Hepatocyte (in vitro differentiated cells): ENCODE measurements around the gene FOXF2.

Experiments
- EZH2phosphoT487 ChIP-seq: fragments of 200-600 bp; sonication (generic); IDR thresholded peaks from one replicate; pipeline ENCODE4 v1.6.1; 2018; ENCODE audit warnings: antibody characterized with exemption, mild to moderate bottlenecking, low read depth, moderate library complexity; ENCODE audit not compliant: unreplicated experiment, severe bottlenecking
- TF ChIP-seq, protein P1 (sequence below): fragments of 200-600 bp; sonication (generic); IDR thresholded peaks from 2 replicates; pipeline ENCODE4 v1.5.1; 2016; ENCODE audit warnings: antibody characterized with exemption, mild to moderate bottlenecking; ENCODE audit not compliant: poor library complexity

DNA sequence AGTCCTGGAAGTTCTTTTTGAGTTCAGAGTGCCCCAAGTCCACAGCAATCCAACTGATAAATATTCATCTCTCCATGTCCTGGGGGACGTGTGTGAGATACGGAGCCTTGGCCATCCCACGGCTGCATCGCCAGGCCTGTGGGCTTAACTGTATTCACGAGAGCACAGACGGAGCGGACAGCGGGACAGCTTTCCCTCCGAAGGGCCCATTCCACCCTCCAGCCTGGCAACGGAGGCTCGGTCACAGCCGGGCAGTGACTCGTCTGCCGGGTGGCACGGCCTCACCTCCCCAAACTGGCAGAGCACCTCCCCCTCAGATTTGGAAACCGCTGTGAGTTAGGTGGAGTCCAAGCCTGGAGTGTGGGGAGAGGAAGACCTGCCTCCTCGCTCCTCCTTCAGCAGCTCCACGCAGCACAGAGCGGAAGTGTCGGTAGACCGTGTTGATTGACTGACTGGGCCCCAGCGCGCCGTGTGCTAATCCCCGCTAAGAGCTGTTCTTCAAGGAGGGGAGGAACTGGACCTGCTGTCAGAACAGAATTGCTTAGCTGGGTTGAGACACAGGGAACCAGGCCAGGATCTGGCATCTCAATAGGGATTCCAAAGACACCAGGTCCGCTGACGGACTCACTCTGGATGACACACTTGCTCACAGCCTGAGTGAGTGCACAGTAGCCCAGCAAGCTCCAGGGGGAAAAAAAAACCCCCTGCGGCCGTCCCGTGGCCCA, 10.9 kb downstream of the FOXF2 start:
- TF ChIP-seq, protein P1, sequence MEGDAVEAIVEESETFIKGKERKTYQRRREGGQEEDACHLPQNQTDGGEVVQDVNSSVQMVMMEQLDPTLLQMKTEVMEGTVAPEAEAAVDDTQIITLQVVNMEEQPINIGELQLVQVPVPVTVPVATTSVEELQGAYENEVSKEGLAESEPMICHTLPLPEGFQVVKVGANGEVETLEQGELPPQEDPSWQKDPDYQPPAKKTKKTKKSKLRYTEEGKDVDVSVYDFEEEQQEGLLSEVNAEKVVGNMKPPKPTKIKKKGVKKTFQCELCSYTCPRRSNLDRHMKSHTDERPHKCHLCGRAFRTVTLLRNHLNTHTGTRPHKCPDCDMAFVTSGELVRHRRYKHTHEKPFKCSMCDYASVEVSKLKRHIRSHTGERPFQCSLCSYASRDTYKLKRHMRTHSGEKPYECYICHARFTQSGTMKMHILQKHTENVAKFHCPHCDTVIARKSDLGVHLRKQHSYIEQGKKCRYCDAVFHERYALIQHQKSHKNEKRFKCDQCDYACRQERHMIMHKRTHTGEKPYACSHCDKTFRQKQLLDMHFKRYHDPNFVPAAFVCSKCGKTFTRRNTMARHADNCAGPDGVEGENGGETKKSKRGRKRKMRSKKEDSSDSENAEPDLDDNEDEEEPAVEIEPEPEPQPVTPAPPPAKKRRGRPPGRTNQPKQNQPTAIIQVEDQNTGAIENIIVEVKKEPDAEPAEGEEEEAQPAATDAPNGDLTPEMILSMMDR = no peak
- TF ChIP-seq EZH2phosphoT487 = no peak
